Endothelial cell of umbilical vein (primary cell): ENCODE measurements around the gene TES.

Experiments used
- CTCF ChIP-seq, 2 donors: IDR thresholded peaks; 1 replicate in 1 of 2; 2 replicates in 1 of 2; pipeline ENCODE4 v1.5.1; 2011; ENCODE audit warnings: low read length in 2 of 2, mild to moderate bottlenecking in 2 of 2, moderate library complexity in 2 of 2, control low read depth in 1 of 2, inconsistent platforms in 1 of 2, low read depth in 1 of 2; ENCODE audit not compliant: insufficient read depth in 1 of 2; ENCODE audit errors: extremely low read depth in 1 of 2
- MAX ChIP-seq: IDR thresholded peaks from 2 replicates; pipeline ENCODE4 v1.6.1; 2011; ENCODE audit not compliant: insufficient read depth, insufficient read length
- POLR2A ChIP-seq: IDR thresholded peaks from 2 replicates; pipeline ENCODE4 v1.6.1; 2012; ENCODE audit warnings: low read depth, mild to moderate bottlenecking, control low read depth, low read length

GRCh38 chr7:116230191-116231005, 20.1 kb downstream of the TES start:
- TF ChIP-seq CTCF (IDR thresholded peaks at IDR 0.05; ENCODE audit: extremely low read depth in 1 of 2, insufficient read depth in 1 of 2, low read depth in 1 of 2, low read length in 2 of 2) (no peak), POLR2A (no peak), MAX (no peak)
